ENCODE results near the gene TRMT1. TPM values are rescaled to one million over a fixed set of nuclear protein-coding genes. Genes with fewer than 3 reads are reported as not detected.

Gene TRMT1
- total RNA-seq, 1 donor from 2014 or later: 58.2 TPM

DNA sequence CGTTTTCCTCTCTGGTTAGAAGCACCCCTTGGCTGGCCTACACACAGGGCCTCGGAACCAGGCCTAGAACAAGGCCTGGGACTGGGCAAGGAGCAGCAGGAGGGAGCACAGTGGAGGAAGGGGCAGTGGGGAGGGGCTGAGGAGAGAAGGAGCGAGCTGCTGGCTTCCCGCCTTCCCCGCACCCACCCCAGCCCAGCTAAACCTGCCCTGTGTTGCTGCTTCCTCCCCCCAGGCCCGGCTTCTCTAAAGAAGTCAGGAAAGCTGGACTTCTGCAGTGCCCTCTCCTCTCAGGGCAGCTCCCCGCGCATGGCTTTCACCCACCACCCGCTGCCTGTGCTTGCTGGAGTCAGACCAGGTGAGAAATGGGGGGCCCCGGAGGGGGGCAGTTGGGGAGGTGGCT is 38.2 kb downstream of the TRMT1 start:
- peaks cover 4% of the 10 kb centered on the region for H3K4me1 Mint-ChIP-seq
- no peak for DNase-seq (ENCODE audit: low read depth, low spot score)
- no peaks in the 10 kb centered on the region for H3K36me3 Mint-ChIP-seq (ENCODE audit: low read depth)
- H3K27ac Mint-ChIP-seq (ENCODE audit: unreplicated experiment): no peak overlapping the region
- peaks cover 92% of the 10 kb centered on the region for H3K27me3 Mint-ChIP-seq (ENCODE audit: low read depth)
- H3K9me3 Mint-ChIP-seq: no peaks in the 10 kb centered on the region
- TF ChIP-seq, protein P1, sequence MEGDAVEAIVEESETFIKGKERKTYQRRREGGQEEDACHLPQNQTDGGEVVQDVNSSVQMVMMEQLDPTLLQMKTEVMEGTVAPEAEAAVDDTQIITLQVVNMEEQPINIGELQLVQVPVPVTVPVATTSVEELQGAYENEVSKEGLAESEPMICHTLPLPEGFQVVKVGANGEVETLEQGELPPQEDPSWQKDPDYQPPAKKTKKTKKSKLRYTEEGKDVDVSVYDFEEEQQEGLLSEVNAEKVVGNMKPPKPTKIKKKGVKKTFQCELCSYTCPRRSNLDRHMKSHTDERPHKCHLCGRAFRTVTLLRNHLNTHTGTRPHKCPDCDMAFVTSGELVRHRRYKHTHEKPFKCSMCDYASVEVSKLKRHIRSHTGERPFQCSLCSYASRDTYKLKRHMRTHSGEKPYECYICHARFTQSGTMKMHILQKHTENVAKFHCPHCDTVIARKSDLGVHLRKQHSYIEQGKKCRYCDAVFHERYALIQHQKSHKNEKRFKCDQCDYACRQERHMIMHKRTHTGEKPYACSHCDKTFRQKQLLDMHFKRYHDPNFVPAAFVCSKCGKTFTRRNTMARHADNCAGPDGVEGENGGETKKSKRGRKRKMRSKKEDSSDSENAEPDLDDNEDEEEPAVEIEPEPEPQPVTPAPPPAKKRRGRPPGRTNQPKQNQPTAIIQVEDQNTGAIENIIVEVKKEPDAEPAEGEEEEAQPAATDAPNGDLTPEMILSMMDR (conservative IDR thresholded peaks at IDR 0.05): no peak
- H3K4me3 Mint-ChIP-seq: no peak overlapping the region

DNA sequence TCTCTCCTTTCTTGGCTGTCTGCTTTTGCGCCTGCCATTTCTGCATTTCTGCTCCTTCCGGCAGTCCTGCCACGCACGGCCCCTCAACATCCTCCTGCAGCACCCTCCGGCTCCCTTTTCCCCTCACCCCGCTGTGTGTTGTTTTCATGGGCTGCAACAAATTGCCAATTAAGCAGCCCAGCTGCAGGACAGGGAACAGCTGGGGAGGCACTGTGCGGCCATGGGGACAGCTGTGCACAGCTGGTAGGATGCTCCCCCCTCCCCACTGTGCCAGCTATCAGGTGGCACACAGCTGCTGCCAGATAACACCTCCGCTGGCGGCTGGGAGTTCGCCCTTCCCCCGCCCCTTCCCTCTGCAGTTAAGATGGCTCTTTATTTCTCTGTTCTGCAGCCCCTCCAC is 39.3 kb downstream of the TRMT1 start:
- Mint-ChIP-seq H3K4me3 (no peak overlapping the region), H3K9me3 (no peaks in the 10 kb centered on the region), H3K27ac (ENCODE audit: unreplicated experiment) (no peak overlapping the region), H3K4me1 (no peaks in the 10 kb centered on the region), H3K36me3 (ENCODE audit: low read depth) (no peaks in the 10 kb centered on the region), H3K27me3 (ENCODE audit: low read depth) (peaks cover 92% of the 10 kb centered on the region)
- no peak for DNase-seq (ENCODE audit: low read depth, low spot score)
- TF ChIP-seq, protein P1 (conservative IDR thresholded peaks at IDR 0.05): no peak

DNA sequence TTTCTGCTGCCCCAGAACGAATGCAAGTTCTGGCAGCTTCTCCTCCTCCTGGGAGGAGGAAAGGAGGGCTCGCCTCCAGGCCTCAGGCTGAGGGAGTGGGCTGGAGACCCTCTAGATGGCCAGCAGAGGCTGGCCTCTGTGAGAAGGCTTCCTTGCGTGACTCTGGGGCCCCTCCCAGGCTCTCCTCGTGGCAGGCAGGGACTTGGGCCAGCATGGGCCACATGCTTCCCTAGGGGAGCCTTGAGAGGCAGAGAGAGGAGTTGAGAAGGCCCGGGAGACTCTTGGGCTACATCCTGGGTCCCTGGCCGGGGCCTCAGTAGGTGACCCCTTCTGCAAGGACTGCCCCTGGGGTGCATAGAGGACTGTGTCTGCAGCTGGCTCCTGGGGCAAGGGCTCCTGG is 39.8 kb downstream of the TRMT1 start:
- no peaks in the 10 kb centered on the region for H3K36me3 Mint-ChIP-seq (ENCODE audit: low read depth)
- no peak for DNase-seq (ENCODE audit: low read depth, low spot score)
- no peak overlapping the region for H3K4me3 Mint-ChIP-seq
- TF ChIP-seq, protein P1 (conservative IDR thresholded peaks at IDR 0.05): no peak
- no peak overlapping the region for H3K27ac Mint-ChIP-seq (ENCODE audit: unreplicated experiment)
- H3K27me3 Mint-ChIP-seq (ENCODE audit: low read depth): peaks cover 92% of the 10 kb centered on the region
- H3K9me3 Mint-ChIP-seq: no peaks in the 10 kb centered on the region
- H3K4me1 Mint-ChIP-seq: no peaks in the 10 kb centered on the region

DNA sequence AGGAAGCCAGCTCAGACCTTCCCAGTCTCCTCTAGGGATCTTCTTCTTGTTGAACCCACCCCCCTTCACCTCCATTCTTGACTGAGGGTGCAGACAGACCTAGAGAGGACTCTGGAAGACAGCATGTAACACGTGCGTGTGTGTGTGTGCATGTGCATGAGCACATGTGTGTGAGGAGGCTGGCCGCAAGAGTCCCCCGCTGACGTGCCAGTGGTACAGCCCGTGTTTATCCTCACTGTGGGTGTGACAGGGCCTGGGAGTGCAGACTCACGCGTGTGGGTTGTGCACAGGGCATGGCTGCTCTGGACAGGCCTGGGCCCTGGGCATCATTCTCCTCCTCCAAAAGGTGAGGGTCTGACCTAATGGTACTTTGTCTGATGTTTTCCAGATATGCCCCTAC is 40.2 kb downstream of the TRMT1 start:
- DNase-seq (ENCODE audit: low read depth, low spot score): no peak
- Mint-ChIP-seq H3K36me3 (ENCODE audit: low read depth) (no peaks in the 10 kb centered on the region), H3K27ac (ENCODE audit: unreplicated experiment) (no peak overlapping the region), H3K4me3 (no peak overlapping the region), H3K27me3 (ENCODE audit: low read depth) (peaks cover 92% of the 10 kb centered on the region), H3K4me1 (no peaks in the 10 kb centered on the region), H3K9me3 (no peaks in the 10 kb centered on the region)
- TF ChIP-seq, protein P1 (conservative IDR thresholded peaks at IDR 0.05): no peak

DNA sequence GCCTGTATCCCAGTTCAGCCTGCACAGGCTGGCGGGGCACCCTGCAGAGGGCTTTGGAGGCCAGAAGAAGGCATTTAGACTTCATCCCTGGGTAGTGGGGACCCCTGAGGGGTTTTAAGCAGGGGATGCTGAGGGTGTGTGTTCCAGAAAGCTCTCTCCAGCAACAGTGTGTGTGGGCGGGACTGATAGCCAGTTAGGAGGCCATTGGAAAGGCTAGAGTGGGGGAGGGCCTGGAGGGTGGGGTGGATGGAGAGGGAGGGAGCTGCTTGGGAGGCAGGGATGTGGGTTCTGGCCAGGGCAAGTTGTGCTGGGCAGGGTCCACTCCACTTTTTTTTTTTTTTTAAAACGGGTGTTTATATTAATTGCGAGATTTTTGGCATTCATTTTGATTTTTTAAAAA is 42.2 kb downstream of the TRMT1 start:
- TF ChIP-seq, protein P1 (conservative IDR thresholded peaks at IDR 0.05): no peak

DNA sequence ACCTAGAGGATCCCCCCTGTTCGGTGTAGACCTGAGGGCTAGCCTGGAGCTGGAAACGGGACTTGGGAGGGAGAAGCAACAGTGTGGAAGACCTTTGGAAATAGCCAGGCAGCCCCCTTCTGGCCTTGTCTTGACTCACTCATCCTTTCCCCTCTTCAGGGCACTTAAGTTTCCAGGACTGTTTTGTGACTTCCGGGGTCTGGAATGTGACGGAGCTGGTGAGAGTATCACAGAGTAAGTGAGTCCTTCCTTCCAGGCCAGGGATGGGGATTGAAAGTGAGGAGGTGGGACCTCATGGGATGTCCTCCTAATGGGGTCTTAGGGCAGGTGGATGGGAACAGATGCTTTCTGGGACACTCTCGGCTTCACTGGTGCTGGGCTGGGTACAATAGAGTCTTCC is 43.3 kb downstream of the TRMT1 start:
- no peak for DNase-seq (ENCODE audit: low read depth, low spot score)
- Mint-ChIP-seq H3K9me3 (no peaks in the 10 kb centered on the region), H3K27ac (ENCODE audit: unreplicated experiment) (no peak overlapping the region), H3K4me1 (no peaks in the 10 kb centered on the region), H3K27me3 (ENCODE audit: low read depth) (peaks cover 97% of the 10 kb centered on the region), H3K4me3 (no peak overlapping the region), H3K36me3 (ENCODE audit: low read depth) (no peaks in the 10 kb centered on the region)
- TF ChIP-seq, protein P1 (conservative IDR thresholded peaks at IDR 0.05): no peak

More for the DNA sequence above, 42.2 kb downstream of the TRMT1 start:
- DNase-seq (ENCODE audit: low read depth, low spot score): no peak
- Mint-ChIP-seq H3K9me3 (no peaks in the 10 kb centered on the region), H3K27ac (ENCODE audit: unreplicated experiment) (no peak overlapping the region), H3K4me1 (no peaks in the 10 kb centered on the region), H3K4me3 (no peak overlapping the region), H3K36me3 (ENCODE audit: low read depth) (no peaks in the 10 kb centered on the region), H3K27me3 (ENCODE audit: low read depth) (peaks cover 94% of the 10 kb centered on the region)

Measured in neural crest cell (in vitro differentiated cells).